ENCODE data around the gene ANXA3. TPM values are rescaled to one million over a fixed set of nuclear protein-coding genes. Genes with fewer than 3 reads are reported as not detected.
A peak's percentile ranks its signal among the peaks of the same experiment; 100 is the strongest.

ANXA3 gene
- total and polyA plus RNA-seq, 2 experiments from 2014 or later = 194 to 198 TPM

- H3K27ac ChIP-seq = no peak overlapping the region
- TF ChIP-seq EZH2phosphoT487 (IDR thresholded peaks at IDR 0.05; ENCODE audit: low read depth, severe bottlenecking, unreplicated experiment) (no peak), EZH2 (IDR thresholded peaks at IDR 0.05; ENCODE audit: borderline replicate concordance) (no peak)
- TF ChIP-seq, protein P1, sequence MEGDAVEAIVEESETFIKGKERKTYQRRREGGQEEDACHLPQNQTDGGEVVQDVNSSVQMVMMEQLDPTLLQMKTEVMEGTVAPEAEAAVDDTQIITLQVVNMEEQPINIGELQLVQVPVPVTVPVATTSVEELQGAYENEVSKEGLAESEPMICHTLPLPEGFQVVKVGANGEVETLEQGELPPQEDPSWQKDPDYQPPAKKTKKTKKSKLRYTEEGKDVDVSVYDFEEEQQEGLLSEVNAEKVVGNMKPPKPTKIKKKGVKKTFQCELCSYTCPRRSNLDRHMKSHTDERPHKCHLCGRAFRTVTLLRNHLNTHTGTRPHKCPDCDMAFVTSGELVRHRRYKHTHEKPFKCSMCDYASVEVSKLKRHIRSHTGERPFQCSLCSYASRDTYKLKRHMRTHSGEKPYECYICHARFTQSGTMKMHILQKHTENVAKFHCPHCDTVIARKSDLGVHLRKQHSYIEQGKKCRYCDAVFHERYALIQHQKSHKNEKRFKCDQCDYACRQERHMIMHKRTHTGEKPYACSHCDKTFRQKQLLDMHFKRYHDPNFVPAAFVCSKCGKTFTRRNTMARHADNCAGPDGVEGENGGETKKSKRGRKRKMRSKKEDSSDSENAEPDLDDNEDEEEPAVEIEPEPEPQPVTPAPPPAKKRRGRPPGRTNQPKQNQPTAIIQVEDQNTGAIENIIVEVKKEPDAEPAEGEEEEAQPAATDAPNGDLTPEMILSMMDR (IDR thresholded peaks at IDR 0.05; ENCODE audit: poor library complexity) = no peak
- H3K4me2 ChIP-seq = no peak overlapping the region
These were observed 40.9 kb upstream of the ANXA3 start for GRCh38 chr4:78510681-78511080.

GRCh38 chr4:78512357-78512920, 39.1 kb upstream of the ANXA3 start:
- Histone ChIP-seq H3K9me3 (ENCODE audit: low read depth) (no peaks in the 10 kb centered on the region), H3K9me2 (replicated peaks; ENCODE audit: insufficient read depth) (no peaks in the 10 kb centered on the region), H2AFZ (no peak overlapping the region), H3K79me2 (no peaks in the 10 kb centered on the region), H3K27ac (peak overlapping the region; percentile 53), H3K4me3 (no peak overlapping the region), H4K20me1 (ENCODE audit: insufficient read depth, poor library complexity, severe bottlenecking) (no peaks in the 10 kb centered on the region), H3K4me2 (no peak overlapping the region), H3K27me3 (no peaks in the 10 kb centered on the region), H3K4me1 (ENCODE audit: insufficient read depth) (peaks cover 21% of the 10 kb centered on the region), H3K36me3 (replicated peaks; ENCODE audit: insufficient read depth, low read depth) (no peaks in the 10 kb centered on the region)
- 31% methylated on average over 3 of the region's 3 CpGs for WGBS (ENCODE audit: low lambda C conversion rate, missing lambda C conversion rate)
- peak; percentile 74 for DNase-seq (ENCODE audit: low spot score)
- no peak for TF ChIP-seq EZH2phosphoT487 (IDR thresholded peaks at IDR 0.05; ENCODE audit: low read depth, severe bottlenecking, unreplicated experiment)
- TF ChIP-seq, protein P1 (IDR thresholded peaks at IDR 0.05; ENCODE audit: poor library complexity) = no peak

More at GRCh38 chr4:78510681-78511080, 40.9 kb upstream of the ANXA3 start:
- Histone ChIP-seq H3K9me2 (replicated peaks; ENCODE audit: insufficient read depth) (no peaks in the 10 kb centered on the region), H3K27me3 (no peaks in the 10 kb centered on the region), H3K4me1 (ENCODE audit: insufficient read depth) (peaks cover 21% of the 10 kb centered on the region), H4K20me1 (ENCODE audit: insufficient read depth, poor library complexity, severe bottlenecking) (no peaks in the 10 kb centered on the region), H3K9me3 (ENCODE audit: low read depth) (no peaks in the 10 kb centered on the region), H3K36me3 (replicated peaks; ENCODE audit: insufficient read depth, low read depth) (no peaks in the 10 kb centered on the region), H2AFZ (no peak overlapping the region), H3K79me2 (no peaks in the 10 kb centered on the region), H3K4me3 (no peak overlapping the region)
- no peak for DNase-seq (ENCODE audit: low spot score)
- 78% methylated on average over 1 of the region's 1 CpG for WGBS (ENCODE audit: low lambda C conversion rate, missing lambda C conversion rate)

GRCh38 chr4:78513411-78513975, 38.1 kb upstream of the ANXA3 start:
- H3K9me2 ChIP-seq (replicated peaks; ENCODE audit: insufficient read depth) = no peaks in the 10 kb centered on the region
- H3K27ac ChIP-seq = peak overlapping the region; percentile 53
- no peak for DNase-seq (ENCODE audit: low spot score)
- no peak overlapping the region for H2AFZ ChIP-seq
- H3K36me3 ChIP-seq (replicated peaks; ENCODE audit: insufficient read depth, low read depth) = no peaks in the 10 kb centered on the region
- TF ChIP-seq EZH2 (IDR thresholded peaks at IDR 0.05; ENCODE audit: borderline replicate concordance) = no peak
- no peak overlapping the region for H3K4me3 ChIP-seq
- H3K79me2 ChIP-seq = no peaks in the 10 kb centered on the region
- 56% methylated on average over 3 of the region's 3 CpGs for WGBS (ENCODE audit: low lambda C conversion rate, missing lambda C conversion rate)
- peaks cover 23% of the 10 kb centered on the region for H3K4me1 ChIP-seq (ENCODE audit: insufficient read depth)
- H3K9me3 ChIP-seq (ENCODE audit: low read depth) = no peaks in the 10 kb centered on the region
- no peaks in the 10 kb centered on the region for H4K20me1 ChIP-seq (ENCODE audit: insufficient read depth, poor library complexity, severe bottlenecking)
- no peaks in the 10 kb centered on the region for H3K27me3 ChIP-seq
- no peak overlapping the region for H3K4me2 ChIP-seq

- Histone ChIP-seq H3K4me1 (ENCODE audit: insufficient read depth) (peaks cover 20% of the 10 kb centered on the region), H3K9me3 (ENCODE audit: low read depth) (no peaks in the 10 kb centered on the region), H3K36me3 (replicated peaks; ENCODE audit: insufficient read depth, low read depth) (no peaks in the 10 kb centered on the region), H3K9me2 (replicated peaks; ENCODE audit: insufficient read depth) (no peaks in the 10 kb centered on the region), H2AFZ (no peak overlapping the region), H4K20me1 (ENCODE audit: insufficient read depth, poor library complexity, severe bottlenecking) (no peaks in the 10 kb centered on the region), H3K79me2 (no peaks in the 10 kb centered on the region), H3K27me3 (no peaks in the 10 kb centered on the region), H3K4me2 (no peak overlapping the region), H3K4me3 (no peak overlapping the region), H3K27ac (no peak overlapping the region)
- TF ChIP-seq EZH2phosphoT487 (IDR thresholded peaks at IDR 0.05; ENCODE audit: low read depth, severe bottlenecking, unreplicated experiment) = no peak
- TF ChIP-seq, protein P1 (IDR thresholded peaks at IDR 0.05; ENCODE audit: poor library complexity) = peak; percentile 82
- no peak for TF ChIP-seq EZH2 (IDR thresholded peaks at IDR 0.05; ENCODE audit: borderline replicate concordance)
- peak; percentile 42 for DNase-seq (ENCODE audit: low spot score)
- WGBS (ENCODE audit: low lambda C conversion rate, missing lambda C conversion rate) = 41% methylated on average over 3 of the region's 3 CpGs
These were observed 34.4 kb upstream of the ANXA3 start for GRCh38 chr4:78517050-78517652.

Measured in hepatocyte (in vitro differentiated cells).